PC-9 (cell line): ENCODE results near the gene PPL.

Experiments used
- CTCF ChIP-seq: fragments of 200-600 bp; sonication (generic); conservative IDR thresholded peaks from 2 replicates; pipeline ENCODE4 v1.6.1; 2017; ENCODE audit warnings: mixed run types, antibody characterized with exemption, mild to moderate bottlenecking, moderate library complexity
- EZH2 ChIP-seq: fragments of 200-600 bp; sonication (generic); IDR thresholded peaks from 2 replicates; pipeline ENCODE4 v1.8.0; 2017; ENCODE audit warnings: antibody characterized with exemption, low read depth

DNA sequence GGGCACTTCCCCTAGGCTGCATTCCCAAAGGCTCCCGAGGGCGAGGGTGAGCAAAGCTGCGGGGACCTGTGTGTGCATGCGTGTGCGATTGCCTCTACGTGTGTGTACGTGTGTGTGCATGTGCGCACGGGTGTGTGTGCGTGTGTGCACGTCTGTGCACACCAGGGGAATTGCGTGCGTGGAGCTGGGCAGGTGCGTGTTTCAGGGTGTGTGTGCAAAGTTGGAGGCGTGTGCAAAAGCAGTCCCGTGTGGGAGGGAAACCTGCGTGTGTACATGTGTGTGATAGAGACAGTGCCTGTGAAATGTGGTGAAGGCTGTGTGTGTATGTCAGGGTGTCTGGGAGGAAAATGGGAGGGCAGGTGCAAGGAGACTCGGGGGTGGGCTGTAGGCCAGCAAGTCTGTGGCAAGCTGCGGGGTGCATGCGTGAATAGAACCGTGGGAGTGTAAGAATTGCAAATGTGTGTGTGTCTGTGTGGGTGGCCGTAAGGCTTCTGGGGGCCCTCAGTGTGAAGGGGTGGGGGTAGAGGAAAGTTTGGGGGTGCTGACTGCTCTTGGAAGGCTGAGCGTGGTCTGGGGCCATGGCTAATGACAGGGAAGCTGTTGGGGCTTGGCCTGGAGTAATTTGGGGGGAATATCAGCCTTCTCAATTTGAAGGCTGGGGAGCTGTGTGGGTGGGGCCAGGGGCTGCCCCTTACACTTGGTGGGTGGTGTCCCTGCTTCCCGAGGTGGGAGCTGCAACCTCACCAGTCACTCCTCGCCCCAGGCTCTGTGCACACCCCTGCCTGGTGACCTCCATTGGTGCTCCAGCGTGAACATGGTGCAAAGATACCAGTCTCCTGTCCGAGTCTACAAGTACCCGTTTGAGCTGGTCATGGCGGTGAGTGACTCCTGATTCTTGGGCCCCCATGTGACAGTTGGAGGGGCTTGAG lies 21.8 kb upstream of the PPL start:
- TF ChIP-seq CTCF (no peak), EZH2 (no peak)
